Activated CD8-positive, alpha-beta memory T cell treated with anti-CD3 and anti-CD28 coated beads for 4 hours (primary cell): ENCODE results near the gene OSBPL6.
A peak's percentile ranks its signal among the peaks of the same experiment; 100 is the strongest.

Experiments
- DNase-seq, 2 donors: peaks; one replicate each; pipeline ENCODE4 v3.0.0-alpha.2; 2020; ENCODE audit warnings: low read depth in 2 of 2

The OSBPL6 gene

GRCh38 chr2:178448968-178449661, 254.8 kb downstream of the OSBPL6 start:
- no peak for DNase-seq

- DNase-seq, result peak in 1 of 2 donors; percentile 1
Observed at GRCh38 chr2:178449700-178450523, 255.6 kb downstream of the OSBPL6 start.

- no peak for DNase-seq
Observed at GRCh38 chr2:178450524-178450773, 256.1 kb downstream of the OSBPL6 start.

- peak; percentile 91 to 92 for DNase-seq
Observed at GRCh38 chr2:178450774-178451525, 256.6 kb downstream of the OSBPL6 start, which contains the start of the genes PJVK and PRKRA. Gene PJVK, plus strand, starts transcription at chr2:178451378. Its CDS starts 2,032 bp downstream, at chr2:178453410. Gene PRKRA, minus strand, starts transcription at chr2:178451175. Its CDS starts 145 bp downstream, at chr2:178451030.

- DNase-seq, result no peak
Observed at GRCh38 chr2:178452334-178452733, 258.0 kb downstream of the OSBPL6 start.
